Activated CD4-positive, alpha-beta T cell treated with anti-CD3 and anti-CD28 coated beads, Interleukin-2, amount 10 ng/mL, durations not matched to agents 7 days and 5 days (primary cell): ENCODE measurements around the gene UNC80. TPM values are rescaled to one million over a fixed set of nuclear protein-coding genes. Genes with fewer than 3 reads are reported as not detected.
A peak's percentile ranks its signal among the peaks of the same experiment; 100 is the strongest.
"Not testable (repeated sequence)": the region's sequence is repeated elsewhere in the genome, so short reads cannot be mapped to it uniquely, and the experiment has no call there.

ENCODE experiments used
- CTCF ChIA-PET: fragments of 350-600 bp; sonication (Branson Sonifier 250); formaldehyde crosslinking; loops from one replicate; lab custom pipeline; 2021; ENCODE audit warnings: antibody characterized with exemption; lab: Charles Lee
- POLR2A ChIA-PET: fragments of 350-600 bp; sonication (Branson Sonifier 250); formaldehyde crosslinking; loops from one replicate; lab custom pipeline; 2021; ENCODE audit warnings: antibody characterized with exemption; lab: Charles Lee
- DNase-seq: peaks from one replicate; pipeline ENCODE4 v3.0.0-alpha.2; 2020
- H3K27ac Mint-ChIP-seq: one replicate; pipeline ENCODE4 v1.8.0; 2021; ENCODE audit warnings: mild to moderate bottlenecking, moderate library complexity, mixed read lengths
- H3K27me3 Mint-ChIP-seq: one replicate; pipeline ENCODE4 v1.8.0; 2021; ENCODE audit warnings: mixed read lengths
- H3K36me3 Mint-ChIP-seq: one replicate; pipeline ENCODE4 v1.8.0; 2021; ENCODE audit warnings: low read depth, mixed read lengths
- H3K4me1 Mint-ChIP-seq: one replicate; pipeline ENCODE4 v1.8.0; 2021; ENCODE audit warnings: mixed read lengths
- H3K4me3 Mint-ChIP-seq: one replicate; pipeline ENCODE4 v1.8.0; 2021; ENCODE audit warnings: mild to moderate bottlenecking, moderate library complexity, mixed read lengths
- H3K9me3 Mint-ChIP-seq: one replicate; pipeline ENCODE4 v1.8.0; 2021; ENCODE audit warnings: mixed read lengths
- total RNA-seq, 2 experiments: library from RNA; stranded (reverse); gene quantifications; one replicate each; pipeline ENCODE4 v1.2.3, GENCODE V29; 2021

Gene UNC80
- total RNA-seq, 2 experiments from 2014 or later, result not detected

- H3K9me3 Mint-ChIP-seq, result no peaks in the 10 kb centered on the region
- POLR2A ChIA-PET, result no interaction called here
- CTCF ChIA-PET, result no interaction called here
Observed at GRCh38 chr2:209768557-209768956, 3.1 kb upstream of the UNC80 start.

GRCh38 chr2:209772290-209772685 lies 656 bp downstream of the UNC80 start:
- ChIA-PET CTCF (no interaction called here), POLR2A (interaction anchor here (0.7 kb wide), 1 partner anchor 154 kb away, joined by 4 read pairs; no protein-coding TSS in a partner anchor)
- no peaks in the 10 kb centered on the region for H3K9me3 Mint-ChIP-seq
- no peak overlapping the region for H3K27ac Mint-ChIP-seq
- no peaks in the 10 kb centered on the region for H3K36me3 Mint-ChIP-seq
- DNase-seq, result no peak
- peaks cover 23% of the 10 kb centered on the region for H3K27me3 Mint-ChIP-seq
- H3K4me1 Mint-ChIP-seq, result no peaks in the 10 kb centered on the region
- H3K4me3 Mint-ChIP-seq, result no peak overlapping the region

More at GRCh38 chr2:209768557-209768956, 3.1 kb upstream of the UNC80 start:
- no peaks in the 10 kb centered on the region for H3K4me1 Mint-ChIP-seq
- no peaks in the 10 kb centered on the region for H3K36me3 Mint-ChIP-seq
- H3K27ac Mint-ChIP-seq, result no peak overlapping the region
- no peak for DNase-seq
- no peak overlapping the region for H3K4me3 Mint-ChIP-seq
- peaks cover 23% of the 10 kb centered on the region for H3K27me3 Mint-ChIP-seq

- no peaks in the 10 kb centered on the region for H3K4me1 Mint-ChIP-seq
- no peaks in the 10 kb centered on the region for H3K9me3 Mint-ChIP-seq
- no peak for DNase-seq
- peaks cover 23% of the 10 kb centered on the region for H3K27me3 Mint-ChIP-seq
- no peaks in the 10 kb centered on the region for H3K36me3 Mint-ChIP-seq
- POLR2A ChIA-PET, result no interaction called here
- H3K27ac Mint-ChIP-seq, result no peak overlapping the region
- no peak overlapping the region for H3K4me3 Mint-ChIP-seq
- CTCF ChIA-PET, result no interaction called here
Observed at GRCh38 chr2:209773377-209773776, 1.7 kb downstream of the UNC80 start.

- POLR2A ChIA-PET, result no interaction called here
- Mint-ChIP-seq H3K4me3 (no peak overlapping the region), H3K4me1 (peaks cover 9% of the 10 kb centered on the region), H3K36me3 (no peaks in the 10 kb centered on the region), H3K27me3 (no peaks in the 10 kb centered on the region), H3K27ac (no peak overlapping the region), H3K9me3 (no peaks in the 10 kb centered on the region)
- CTCF ChIA-PET, result no interaction called here
- no peak for DNase-seq
Observed at GRCh38 chr2:209787416-209787815, 15.8 kb downstream of the UNC80 start.

- H3K4me3 Mint-ChIP-seq, result no peak overlapping the region
- H3K9me3 Mint-ChIP-seq, result no peaks in the 10 kb centered on the region
Observed at GRCh38 chr2:209788925-209789324, 17.3 kb downstream of the UNC80 start.

GRCh38 chr2:209790066-209790728 lies 18.6 kb downstream of the UNC80 start:
- no peak for DNase-seq
- CTCF ChIA-PET, result no interaction called here
- H3K9me3 Mint-ChIP-seq, result no peaks in the 10 kb centered on the region
- peak overlapping the region; percentile 51 for H3K27ac Mint-ChIP-seq
- POLR2A ChIA-PET, result no interaction called here
- H3K4me3 Mint-ChIP-seq, result peak overlapping the region; percentile 26
- no peaks in the 10 kb centered on the region for H3K27me3 Mint-ChIP-seq
- no peaks in the 10 kb centered on the region for H3K36me3 Mint-ChIP-seq
- peaks cover 9% of the 10 kb centered on the region for H3K4me1 Mint-ChIP-seq

More at GRCh38 chr2:209788925-209789324, 17.3 kb downstream of the UNC80 start:
- Mint-ChIP-seq H3K27ac (no peak overlapping the region), H3K27me3 (no peaks in the 10 kb centered on the region), H3K36me3 (no peaks in the 10 kb centered on the region), H3K4me1 (peaks cover 9% of the 10 kb centered on the region)
- DNase-seq, result no peak
- ChIA-PET POLR2A (interaction anchor here (0.6 kb wide), 1 partner anchor 575 kb away, joined by 3 read pairs; no protein-coding TSS in a partner anchor), CTCF (no interaction called here)

GRCh38 chr2:209791151-209791550 lies 19.5 kb downstream of the UNC80 start:
- ChIA-PET CTCF (no interaction called here), POLR2A (no interaction called here)
- no peak for DNase-seq
- H3K27me3 Mint-ChIP-seq, result no peaks in the 10 kb centered on the region
- no peaks in the 10 kb centered on the region for H3K36me3 Mint-ChIP-seq
- no peak overlapping the region for H3K4me3 Mint-ChIP-seq
- H3K9me3 Mint-ChIP-seq, result no peaks in the 10 kb centered on the region
- peaks cover 9% of the 10 kb centered on the region for H3K4me1 Mint-ChIP-seq
- H3K27ac Mint-ChIP-seq, result no peak overlapping the region

GRCh38 chr2:209795425-209795824 lies 23.8 kb downstream of the UNC80 start:
- DNase-seq, H3K9me3 Mint-ChIP-seq, H3K27ac Mint-ChIP-seq, H3K27me3 Mint-ChIP-seq, CTCF ChIA-PET, POLR2A ChIA-PET, H3K36me3 Mint-ChIP-seq, H3K4me3 Mint-ChIP-seq, H3K4me1 Mint-ChIP-seq: not testable (repeated sequence)

GRCh38 chr2:209805351-209805750 lies 33.7 kb downstream of the UNC80 start:
- ChIA-PET POLR2A (no interaction called here), CTCF (interaction anchor here (0.7 kb wide), 1 partner anchor 40 kb away, joined by 3 read pairs; no protein-coding TSS in a partner anchor)
- no peak for DNase-seq

GRCh38 chr2:209806318-209806717 lies 34.7 kb downstream of the UNC80 start:
- Mint-ChIP-seq H3K36me3 (no peaks in the 10 kb centered on the region), H3K9me3 (no peaks in the 10 kb centered on the region), H3K27me3 (no peaks in the 10 kb centered on the region), H3K4me3 (no peak overlapping the region), H3K4me1 (no peaks in the 10 kb centered on the region), H3K27ac (no peak overlapping the region)
- POLR2A ChIA-PET, result no interaction called here
- no peak for DNase-seq
- CTCF ChIA-PET, result no interaction called here

More at GRCh38 chr2:209805351-209805750, 33.7 kb downstream of the UNC80 start:
- H3K27me3 Mint-ChIP-seq, result no peaks in the 10 kb centered on the region
- H3K27ac Mint-ChIP-seq, result no peak overlapping the region
- H3K9me3 Mint-ChIP-seq, result no peaks in the 10 kb centered on the region
- no peaks in the 10 kb centered on the region for H3K36me3 Mint-ChIP-seq
- no peak overlapping the region for H3K4me3 Mint-ChIP-seq
- no peaks in the 10 kb centered on the region for H3K4me1 Mint-ChIP-seq

- POLR2A ChIA-PET, result no interaction called here
- Mint-ChIP-seq H3K27ac (no peak overlapping the region), H3K4me1 (no peaks in the 10 kb centered on the region), H3K27me3 (no peaks in the 10 kb centered on the region), H3K36me3 (no peaks in the 10 kb centered on the region), H3K9me3 (no peaks in the 10 kb centered on the region), H3K4me3 (no peak overlapping the region)
- no peak for DNase-seq
- CTCF ChIA-PET, result no interaction called here
Observed at GRCh38 chr2:209808521-209808920, 36.9 kb downstream of the UNC80 start.

- DNase-seq, result no peak
- no peaks in the 10 kb centered on the region for H3K4me1 Mint-ChIP-seq
- no peaks in the 10 kb centered on the region for H3K27me3 Mint-ChIP-seq
- H3K27ac Mint-ChIP-seq, result no peak overlapping the region
- CTCF ChIA-PET, result no interaction called here
- H3K4me3 Mint-ChIP-seq, result no peak overlapping the region
- H3K9me3 Mint-ChIP-seq, result no peaks in the 10 kb centered on the region
- POLR2A ChIA-PET, result no interaction called here
- no peaks in the 10 kb centered on the region for H3K36me3 Mint-ChIP-seq
Observed at GRCh38 chr2:209809256-209809655, 37.6 kb downstream of the UNC80 start.

- Mint-ChIP-seq H3K27ac (no peak overlapping the region), H3K27me3 (no peaks in the 10 kb centered on the region), H3K4me1 (no peaks in the 10 kb centered on the region), H3K36me3 (no peaks in the 10 kb centered on the region), H3K4me3 (no peak overlapping the region), H3K9me3 (no peaks in the 10 kb centered on the region)
- POLR2A ChIA-PET, result no interaction called here
- CTCF ChIA-PET, result no interaction called here
- DNase-seq, result no peak
Observed at GRCh38 chr2:209817844-209818271, 46.2 kb downstream of the UNC80 start.

- CTCF ChIA-PET, result no interaction called here
- H3K36me3 Mint-ChIP-seq, result no peaks in the 10 kb centered on the region
- no peak overlapping the region for H3K4me3 Mint-ChIP-seq
- no peak for DNase-seq
- H3K9me3 Mint-ChIP-seq, result no peaks in the 10 kb centered on the region
- POLR2A ChIA-PET, result no interaction called here
- no peak overlapping the region for H3K27ac Mint-ChIP-seq
- no peaks in the 10 kb centered on the region for H3K4me1 Mint-ChIP-seq
- H3K27me3 Mint-ChIP-seq, result no peaks in the 10 kb centered on the region
Observed at GRCh38 chr2:209818939-209819338, 47.3 kb downstream of the UNC80 start.
